Measurements from ENCODE around the gene BEST4. TPM values are rescaled to one million over a fixed set of nuclear protein-coding genes. Genes with fewer than 3 reads are reported as not detected.
"Not testable (repeated sequence)": the region's sequence is repeated elsewhere in the genome, so short reads cannot be mapped to it uniquely, and the experiment has no call there.

Gene BEST4
- not detected for total RNA-seq

GRCh38 chr1:44788120-44788860 is at the start of gene BEST4:
Gene BEST4 (minus strand): TSS chr1:44788170. CDS start chr1:44787705, 465 bp downstream.
- no peak for ATAC-seq

GRCh38 chr1:44835738-44836675 is 48.0 kb upstream of the BEST4 start:
- ATAC-seq, result peak; percentile 75

GRCh38 chr1:44834328-44834727 is 46.4 kb upstream of the BEST4 start:
- ATAC-seq, result no peak

- ATAC-seq, result no peak
Observed at GRCh38 chr1:44832056-44832705, 44.2 kb upstream of the BEST4 start.

GRCh38 chr1:44831516-44831915 is 43.5 kb upstream of the BEST4 start:
- ATAC-seq, result no peak

- ATAC-seq, result no peak
Observed at GRCh38 chr1:44830900-44831304, 42.9 kb upstream of the BEST4 start.

GRCh38 chr1:44829506-44830384 is 41.8 kb upstream of the BEST4 start:
- ATAC-seq, result no peak

GRCh38 chr1:44828841-44829440 is 41.0 kb upstream of the BEST4 start:
- no peak for ATAC-seq

GRCh38 chr1:44828003-44828651 is 40.2 kb upstream of the BEST4 start:
- no peak for ATAC-seq

- ATAC-seq, result no peak
Observed at GRCh38 chr1:44827197-44828002, 39.4 kb upstream of the BEST4 start.

GRCh38 chr1:44826375-44827196 is 38.6 kb upstream of the BEST4 start:
- no peak for ATAC-seq

- not testable (repeated sequence) for ATAC-seq
Observed at GRCh38 chr1:44824392-44824791, 36.4 kb upstream of the BEST4 start.

- ATAC-seq, result peak; percentile 3
Observed at GRCh38 chr1:44822981-44823451, 35.0 kb upstream of the BEST4 start.

GRCh38 chr1:44822131-44822701 is 34.2 kb upstream of the BEST4 start:
- ATAC-seq, result no peak

- ATAC-seq, result no peak
Observed at GRCh38 chr1:44821240-44821715, 33.3 kb upstream of the BEST4 start.

GRCh38 chr1:44820328-44821239 is 32.6 kb upstream of the BEST4 start:
- ATAC-seq, result peak; percentile 1

- ATAC-seq, result peak; percentile 69
Observed at GRCh38 chr1:44819608-44820327, 31.8 kb upstream of the BEST4 start.

All from esophagus mucosa (tissue), 1 donor.